Astrocyte of the hippocampus (primary cell): ENCODE measurements around the gene VPS50.
"Not testable (repeated sequence)": the region's sequence is repeated elsewhere in the genome, so short reads cannot be mapped to it uniquely, and the experiment has no call there.

Experiments used
- DNase-seq: peaks from one replicate; pipeline ENCODE4 v3.0.0; 2011; ENCODE audit warnings: low read depth, low spot score

The VPS50 gene

DNA sequence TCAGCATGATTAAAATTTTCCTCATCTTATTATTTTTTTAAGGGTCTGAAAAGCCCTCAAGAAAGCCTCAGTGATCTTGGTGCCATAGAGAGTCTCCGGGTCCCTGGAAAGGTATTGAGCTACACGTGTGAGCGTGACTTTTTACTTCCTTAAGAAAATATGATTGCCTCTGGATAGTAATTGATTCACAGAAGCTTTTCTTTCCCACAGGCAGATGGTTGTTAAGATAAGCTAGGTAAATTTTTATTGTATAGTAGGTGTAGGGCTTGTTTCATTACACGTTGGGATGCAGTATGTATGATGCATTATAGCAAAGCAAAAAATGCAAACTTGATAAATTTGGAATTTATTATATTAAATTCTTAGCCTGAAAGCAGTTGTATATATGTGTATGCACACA lies 7.7 kb downstream of the VPS50 start:
- DNase-seq: no peak

DNA sequence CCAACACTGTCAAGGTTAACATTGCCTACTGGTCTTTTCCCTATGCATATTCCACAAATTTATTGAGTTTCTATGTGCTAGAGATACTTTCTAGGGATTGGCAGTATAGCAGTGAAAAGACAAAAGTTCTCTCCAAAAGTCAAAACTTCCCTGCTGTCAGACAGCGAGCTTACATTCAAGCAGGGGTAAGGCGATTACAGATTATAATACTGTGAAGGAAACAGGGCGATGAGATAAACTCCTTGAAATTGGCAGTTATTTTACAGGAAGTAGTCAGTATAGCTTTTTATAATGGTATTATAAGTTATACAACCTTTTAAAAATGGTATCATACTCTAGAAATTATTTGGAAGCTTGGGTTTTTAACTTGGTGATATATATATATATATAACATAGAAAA lies 9.9 kb downstream of the VPS50 start:
- no peak for DNase-seq

DNA sequence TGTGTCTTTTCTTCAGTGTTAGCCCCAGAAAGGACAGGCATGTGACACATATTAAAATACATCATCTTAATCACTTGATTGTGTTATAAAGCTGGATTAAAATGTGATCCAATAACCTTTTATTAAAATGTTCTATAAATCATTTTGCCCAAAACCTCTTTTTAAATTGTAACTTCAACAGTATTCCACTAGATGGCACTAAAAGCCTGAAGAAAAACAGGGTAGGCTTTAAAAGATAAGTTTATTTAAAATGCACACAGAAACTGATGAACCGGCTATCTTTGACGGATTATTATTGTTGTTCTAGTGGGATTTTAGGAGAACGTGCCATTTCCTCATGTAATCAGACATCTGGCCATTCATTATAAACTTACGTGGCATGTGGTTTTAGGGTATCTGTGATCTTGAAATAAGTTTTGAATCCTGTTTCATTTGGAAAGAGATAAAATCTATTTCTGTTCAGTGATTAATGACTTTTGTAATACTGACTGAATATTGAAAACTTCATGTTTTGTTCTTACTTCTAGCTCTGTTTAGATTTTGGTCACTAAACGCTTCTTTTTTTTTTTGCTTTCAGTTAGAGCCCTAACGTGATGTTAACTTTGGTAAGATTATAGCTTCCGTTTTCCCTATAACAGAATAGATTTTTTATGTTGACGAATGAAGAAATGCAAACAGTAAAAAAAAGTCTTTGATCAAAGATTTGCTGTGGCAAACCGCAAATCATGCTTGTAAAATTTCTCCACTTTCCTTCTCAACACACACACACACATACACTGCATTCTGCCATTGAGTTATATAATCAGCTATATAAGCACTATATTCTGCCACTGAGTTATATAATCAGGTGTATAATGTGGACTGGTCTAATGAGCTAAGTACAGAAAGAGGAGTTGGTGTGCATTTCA lies 13.6 kb downstream of the VPS50 start:
- DNase-seq: peak; percentile 51

DNA sequence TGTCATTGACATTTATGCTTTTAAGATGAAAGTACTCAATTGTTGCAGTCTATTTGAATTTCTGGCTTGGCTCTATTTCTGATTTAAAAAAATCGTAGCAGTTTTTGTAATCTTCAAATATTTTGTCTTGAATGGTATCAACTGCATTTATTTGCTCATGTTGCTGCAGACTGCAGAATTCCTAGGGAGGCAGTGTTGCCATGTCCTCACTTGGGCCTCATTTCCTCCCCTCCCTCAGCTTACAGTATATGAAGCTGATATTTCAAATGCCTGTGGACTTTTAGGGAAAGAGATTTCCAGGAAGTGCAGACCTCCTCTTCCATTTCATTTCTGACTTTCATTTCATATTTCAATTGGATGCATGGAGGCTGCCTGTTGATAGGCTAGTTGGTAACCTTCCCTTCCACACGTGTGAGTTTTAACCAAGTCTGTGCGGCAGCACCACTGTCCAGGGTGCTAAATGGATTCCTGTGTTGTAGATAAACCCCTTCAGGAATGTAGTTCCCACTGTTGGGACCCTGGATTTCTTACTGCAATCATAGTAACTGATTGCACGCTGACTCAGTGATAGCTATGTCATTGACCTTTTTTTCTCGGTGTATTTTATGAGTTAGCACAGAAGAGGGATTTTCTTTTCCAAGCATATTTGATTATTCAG lies 17.5 kb downstream of the VPS50 start:
- DNase-seq: peak; percentile 69

DNA sequence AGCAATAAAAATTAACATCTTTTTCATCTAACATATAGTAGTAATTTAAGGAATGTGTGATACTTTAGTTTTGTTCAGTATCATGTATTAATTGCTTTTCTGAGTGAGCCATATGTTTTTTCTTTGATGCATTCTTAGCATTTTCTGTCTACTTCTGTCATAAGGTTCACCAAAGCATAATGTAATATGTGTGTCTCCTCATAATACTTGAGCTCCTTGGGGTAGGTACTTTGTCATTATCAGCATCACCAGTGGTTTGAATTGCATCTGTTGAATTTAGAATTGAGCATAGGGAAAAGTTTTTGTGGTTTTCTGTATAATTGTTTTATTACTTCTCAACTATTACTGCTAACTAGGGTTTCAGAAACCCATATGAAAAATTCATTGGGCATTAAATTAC lies 26.5 kb downstream of the VPS50 start:
- DNase-seq: peak; percentile 28

DNA sequence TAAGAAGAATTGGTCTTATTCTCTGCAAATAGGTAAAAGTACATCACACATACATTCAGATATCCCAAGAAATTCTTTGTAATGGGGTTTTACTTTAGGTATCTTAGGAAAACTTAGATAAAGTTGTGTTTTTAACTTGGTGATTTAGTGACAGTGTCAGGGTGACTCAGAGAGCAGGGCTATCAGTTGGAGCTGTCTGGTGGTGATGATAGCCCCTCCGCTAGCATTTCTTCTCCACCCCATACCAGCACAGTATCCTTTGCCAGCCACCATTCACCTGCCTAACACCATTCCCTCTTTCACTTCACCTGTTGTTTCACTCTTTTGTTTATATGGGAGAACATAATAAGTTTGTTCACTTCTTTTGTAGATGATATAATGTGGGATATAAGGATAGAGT lies 30.4 kb downstream of the VPS50 start:
- DNase-seq: no peak

DNA sequence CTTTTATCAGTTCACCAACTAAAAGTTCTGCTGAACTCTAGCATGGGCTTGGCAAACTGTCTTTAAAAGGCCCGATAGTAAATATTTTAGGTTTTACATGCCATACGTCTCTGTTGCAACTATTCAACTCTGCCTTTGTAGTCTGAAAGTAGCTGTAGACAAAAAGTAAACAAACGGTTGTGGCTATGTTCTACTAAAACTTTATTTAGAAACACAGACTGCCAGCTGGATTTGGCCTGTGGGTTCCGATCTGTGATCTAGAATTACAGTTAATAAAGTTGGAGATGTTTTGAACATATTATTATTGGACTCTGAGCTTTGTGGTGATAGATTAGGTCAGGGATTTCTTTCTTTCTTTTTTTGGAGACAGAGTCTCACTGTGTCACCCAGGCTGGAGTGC lies 33.1 kb downstream of the VPS50 start:
- no peak for DNase-seq

DNA sequence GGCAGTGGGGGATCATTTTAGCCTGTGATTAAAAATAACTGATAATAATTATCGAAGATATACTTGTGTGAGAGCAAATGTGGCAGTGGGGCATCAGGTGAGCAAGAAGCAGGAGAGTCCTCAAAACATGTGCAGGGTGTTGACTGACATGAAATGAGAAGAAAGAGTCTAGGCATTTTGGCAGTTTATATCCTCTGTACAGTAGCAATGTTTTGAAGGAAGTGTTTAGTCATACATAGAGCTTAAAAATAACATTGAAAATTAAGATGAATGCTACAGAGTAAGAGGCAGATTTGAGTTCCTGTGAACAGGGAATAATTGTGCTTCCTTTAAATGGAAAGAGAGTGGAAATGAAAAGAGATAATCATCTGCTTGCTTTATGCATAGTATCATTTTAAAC lies 47.4 kb downstream of the VPS50 start:
- no peak for DNase-seq

DNA sequence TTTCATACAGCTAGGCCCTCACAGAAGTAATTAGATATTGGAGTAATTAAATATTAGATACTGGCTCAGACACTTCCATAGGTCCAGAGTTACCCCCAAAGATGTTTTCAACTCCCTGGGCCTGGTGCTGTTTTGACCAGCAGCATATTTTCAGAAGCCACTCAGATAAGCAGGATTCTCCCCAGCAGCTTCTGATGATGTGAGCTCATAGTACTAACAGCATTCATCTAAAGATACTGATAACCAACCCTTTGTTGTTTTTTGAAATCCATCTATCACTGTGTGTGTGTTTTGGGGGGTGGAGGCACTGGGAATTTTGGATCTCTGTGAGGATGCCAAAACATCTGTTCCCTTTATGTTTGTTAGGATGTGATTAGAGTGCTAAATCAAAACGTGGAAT lies 52.7 kb downstream of the VPS50 start:
- DNase-seq: peak; percentile 7

DNA sequence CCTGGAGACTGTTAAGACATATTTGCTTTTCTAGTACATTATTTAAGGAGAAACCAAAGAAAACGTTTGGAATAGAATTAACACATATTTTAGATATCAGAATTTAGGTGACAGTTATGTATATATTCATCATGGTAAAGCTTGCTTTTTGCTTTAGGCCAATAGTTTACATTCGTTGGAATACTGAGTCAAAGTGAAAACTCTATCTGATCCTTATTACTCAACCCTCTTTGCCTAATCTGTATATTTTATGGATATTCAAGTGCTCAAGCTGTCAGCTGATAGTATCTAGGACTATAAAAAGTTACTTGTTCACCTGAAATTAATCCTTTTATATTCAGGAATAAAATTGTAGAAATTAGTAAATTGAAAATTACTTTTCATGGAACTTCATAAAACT lies 61.1 kb downstream of the VPS50 start:
- DNase-seq: no peak

DNA sequence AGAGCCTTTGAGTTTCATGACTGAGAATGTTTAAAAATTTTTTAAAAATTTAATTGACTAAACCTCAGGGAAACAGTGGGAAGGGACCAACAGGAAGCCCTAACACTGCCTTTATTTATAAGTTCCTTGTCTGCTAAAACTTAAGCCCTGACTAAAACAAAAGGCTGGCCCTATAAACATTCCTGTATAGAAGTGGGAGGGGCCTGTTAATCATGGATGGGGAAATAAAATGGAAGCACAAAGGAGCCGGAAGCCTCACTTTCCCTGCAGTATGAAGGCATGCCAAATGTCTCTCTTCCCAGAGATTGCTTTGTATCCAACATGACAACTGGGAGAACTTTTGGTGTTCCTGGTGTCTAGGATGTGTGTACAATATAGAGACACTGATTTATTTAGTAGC lies 66.0 kb downstream of the VPS50 start:
- no peak for DNase-seq

DNA sequence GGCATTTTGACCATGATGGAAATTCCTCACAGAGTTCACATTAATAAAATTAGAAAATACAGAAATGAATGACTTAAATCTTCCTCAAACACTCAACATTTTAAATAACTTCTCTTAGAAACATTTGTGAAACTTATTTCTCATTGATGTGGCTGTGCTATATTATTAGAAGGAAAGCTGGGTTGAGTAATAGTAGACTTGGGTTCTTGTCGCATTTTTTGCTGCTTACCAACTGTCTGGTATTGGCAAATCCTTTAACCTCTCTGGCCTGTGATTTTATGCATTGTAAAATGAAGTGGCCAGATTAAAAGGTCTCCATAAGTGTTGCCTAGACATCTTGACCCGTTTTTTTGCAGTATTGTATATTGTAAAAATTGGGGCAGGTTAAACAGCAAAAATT lies 66.5 kb downstream of the VPS50 start:
- peak; percentile 32 for DNase-seq

DNA sequence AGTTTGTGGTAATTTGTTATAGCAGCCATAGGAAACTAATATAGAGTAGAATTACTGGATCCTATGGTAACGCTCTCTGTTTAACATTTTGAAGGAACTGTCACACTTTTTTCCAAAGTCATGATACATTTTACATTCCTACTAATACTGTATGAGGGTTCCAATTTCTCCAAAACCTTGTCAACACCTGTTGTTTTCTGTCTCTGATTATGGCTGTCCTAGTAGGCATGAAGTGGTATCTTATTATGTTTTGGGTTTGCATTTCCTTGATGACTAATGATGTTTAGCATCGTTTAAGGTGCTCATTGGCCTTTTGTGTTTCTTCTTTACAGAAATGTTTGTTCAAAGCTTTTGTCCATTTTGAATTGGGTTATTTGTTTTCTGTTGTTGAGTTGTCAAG lies 69.6 kb downstream of the VPS50 start:
- no peak for DNase-seq

DNA sequence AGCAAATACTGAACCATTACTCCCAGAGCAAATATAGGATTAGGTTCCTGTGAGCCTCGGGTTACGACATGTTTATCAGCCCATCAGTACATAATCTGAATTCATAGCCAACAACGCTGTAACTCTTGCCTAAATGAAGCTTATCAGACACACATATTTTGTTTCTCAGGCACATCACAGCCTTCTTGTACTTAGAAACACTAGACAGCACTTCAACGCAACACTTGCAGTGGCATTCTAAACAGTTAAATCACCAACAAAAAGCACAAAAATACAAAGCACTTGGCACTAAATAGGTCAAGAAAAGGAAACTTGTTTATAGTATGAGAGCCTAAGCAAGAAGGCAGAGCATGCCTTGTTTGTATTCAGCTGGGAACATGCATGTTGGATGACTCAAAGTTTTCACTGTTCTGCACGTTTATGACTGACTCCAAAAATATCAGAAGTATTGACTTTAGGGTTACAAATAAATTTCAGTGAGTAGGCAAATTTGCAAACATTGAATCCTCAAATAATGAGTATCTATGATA lies 75.0 kb downstream of the VPS50 start:
- peak; percentile 55 for DNase-seq

DNA sequence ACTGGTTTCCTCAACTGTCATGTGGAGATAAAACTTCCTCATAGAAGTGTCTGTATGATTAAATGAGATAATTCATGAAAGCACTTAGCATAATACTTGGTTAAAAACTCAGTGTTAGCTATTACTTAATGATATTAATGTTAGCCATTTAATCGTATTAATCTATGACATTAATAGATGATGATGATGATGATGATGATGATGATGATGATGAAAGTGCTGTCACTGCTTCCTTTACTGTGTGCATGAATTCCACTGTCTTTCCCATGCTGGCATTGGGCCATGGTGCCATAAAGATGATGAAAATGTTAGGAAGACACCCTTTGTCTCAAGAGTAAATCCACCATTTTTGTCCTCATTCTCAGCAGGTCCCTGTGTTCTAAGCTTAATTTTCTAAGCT lies 75.8 kb downstream of the VPS50 start:
- no peak for DNase-seq

DNA sequence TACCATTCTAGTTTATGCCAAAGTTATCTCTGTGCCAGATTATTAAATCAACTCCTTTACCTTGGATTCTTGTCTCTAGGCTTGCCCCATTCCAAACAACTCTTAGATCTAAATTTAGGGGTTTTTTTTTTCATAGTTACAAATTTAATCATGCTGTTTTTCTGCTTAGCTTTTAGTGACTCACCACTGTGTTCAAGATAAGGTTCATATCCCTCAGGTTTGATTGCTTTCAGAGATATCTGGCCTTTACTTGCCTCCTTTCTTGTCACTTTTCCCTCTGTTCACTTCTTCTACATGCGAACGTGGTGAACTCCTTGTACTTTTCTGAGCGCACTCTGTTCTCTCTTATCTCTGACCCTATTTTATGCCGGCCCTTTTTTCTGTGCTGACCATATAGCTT lies 78.2 kb downstream of the VPS50 start:
- DNase-seq: peak; percentile 24

DNA sequence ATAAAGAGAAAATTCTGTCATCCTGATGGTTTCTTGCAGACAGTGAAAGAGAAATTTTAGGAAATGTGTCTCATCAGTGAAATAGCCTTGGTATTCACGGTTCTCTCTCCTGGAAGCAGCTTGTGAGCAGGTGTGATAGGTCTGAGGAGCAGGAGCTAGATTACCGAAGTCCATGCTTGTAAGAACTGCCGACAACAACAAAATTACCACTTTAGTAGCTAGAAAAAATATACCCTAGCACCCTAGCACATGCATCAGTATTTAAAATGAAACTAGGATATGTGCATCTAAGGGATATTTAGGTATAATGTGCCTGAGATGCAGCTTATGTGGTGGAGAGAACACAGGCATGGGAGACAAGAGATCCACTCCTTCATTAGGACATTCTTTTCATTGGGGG lies 82.3 kb downstream of the VPS50 start:
- no peak for DNase-seq

DNA sequence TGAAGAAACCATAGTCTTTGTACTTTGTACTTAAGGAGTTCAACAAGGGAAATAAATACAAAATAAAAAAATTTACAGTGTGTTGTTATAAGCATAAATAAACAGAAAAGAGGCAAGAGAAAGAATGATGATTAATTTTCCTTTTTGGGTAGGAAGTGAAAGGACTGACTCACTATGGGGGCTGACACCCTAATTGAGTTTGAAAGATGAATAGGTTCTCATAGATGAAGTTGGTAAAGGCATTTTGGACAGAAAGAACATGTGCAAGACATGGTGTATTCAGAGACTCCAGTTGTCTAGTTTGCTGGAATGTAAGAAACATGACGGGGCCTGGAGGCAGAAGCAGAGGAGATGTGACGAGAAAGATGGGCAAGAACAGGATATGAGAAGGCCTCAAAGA lies 83.7 kb downstream of the VPS50 start:
- no peak for DNase-seq

DNA sequence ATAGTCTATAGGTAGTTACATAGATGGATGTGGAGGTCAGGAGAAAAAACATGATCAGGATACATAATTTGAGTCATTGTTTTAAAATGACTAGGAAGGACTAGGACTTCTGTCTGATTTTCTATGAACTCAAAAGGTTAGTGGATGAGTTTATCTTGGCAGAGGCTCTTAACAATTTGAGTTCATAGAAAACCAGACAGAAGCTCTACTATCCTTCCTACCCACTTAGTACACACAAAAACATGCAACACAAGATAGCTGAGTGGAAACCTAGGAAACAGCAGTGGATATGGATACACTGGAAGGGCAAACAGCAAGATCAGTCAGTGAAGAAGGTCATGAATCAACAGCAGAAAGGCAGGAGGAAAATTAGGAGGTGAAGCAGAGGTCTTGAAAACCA lies 84.6 kb downstream of the VPS50 start:
- DNase-seq: no peak

DNA sequence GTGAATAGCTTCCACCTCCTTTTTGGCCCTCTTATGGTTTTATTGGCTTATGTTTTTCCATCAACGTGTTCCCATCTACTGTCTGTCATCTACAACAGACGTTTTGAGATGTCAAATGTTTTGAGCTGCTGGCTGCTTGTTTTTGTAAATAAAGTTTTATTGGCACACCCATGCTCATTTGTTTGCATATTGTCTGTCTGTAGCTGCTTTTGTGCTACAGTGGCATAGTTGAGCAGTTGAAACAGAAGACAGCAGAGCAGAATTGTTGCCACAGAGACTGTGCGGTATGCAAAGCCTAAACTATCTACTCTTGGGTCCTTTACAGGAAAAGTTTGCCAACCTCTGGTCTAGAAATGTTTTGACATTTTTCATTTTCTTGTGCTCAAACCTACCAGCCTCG lies 88.7 kb downstream of the VPS50 start:
- DNase-seq: no peak

DNA sequence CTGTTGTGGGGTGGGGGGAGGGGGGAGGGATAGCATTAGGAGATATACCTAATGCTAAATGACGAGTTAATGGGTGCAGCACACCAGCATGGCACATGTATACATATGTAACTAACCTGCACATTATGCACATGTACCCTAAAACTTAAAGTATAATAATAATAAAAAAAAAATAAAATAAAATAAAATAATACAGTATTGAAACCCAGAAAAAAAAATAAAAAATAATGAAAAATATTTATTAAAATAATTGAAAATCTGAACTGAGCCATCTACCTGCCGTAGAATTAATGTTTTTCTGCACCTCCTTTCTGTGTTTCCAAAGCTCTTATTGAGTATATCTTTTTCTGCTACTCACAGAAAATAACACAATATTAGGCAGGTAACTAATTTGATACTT lies 94.1 kb downstream of the VPS50 start:
- not testable (repeated sequence) for DNase-seq

DNA sequence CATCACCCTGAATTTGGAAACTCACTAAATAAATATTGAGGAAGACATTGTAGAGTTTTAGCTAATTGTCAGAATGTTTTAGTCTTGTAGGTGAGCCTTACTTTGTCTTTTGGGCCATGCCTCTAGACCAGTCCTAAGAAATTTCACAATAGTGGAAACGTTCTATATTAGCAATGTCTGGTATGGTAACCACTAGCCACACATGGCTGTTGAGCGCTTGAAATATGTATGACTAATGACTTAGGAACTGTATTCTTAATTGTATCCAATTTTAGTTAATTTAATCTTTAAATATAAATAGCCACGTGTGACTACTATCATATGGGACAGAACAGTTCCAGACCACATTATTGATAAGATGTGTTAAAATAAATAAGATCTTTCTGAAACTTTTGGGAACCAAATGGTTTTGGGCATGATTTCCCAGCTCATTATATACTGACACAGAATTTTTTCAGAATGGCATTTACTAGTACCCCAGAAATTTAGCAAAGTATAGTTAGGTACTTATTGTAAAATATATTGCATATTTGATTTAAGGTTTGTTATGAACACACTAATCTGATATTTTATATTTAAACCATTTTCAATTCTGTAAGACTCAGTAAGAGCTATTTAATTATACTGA lies 95.0 kb downstream of the VPS50 start:
- peak; percentile 90 for DNase-seq

DNA sequence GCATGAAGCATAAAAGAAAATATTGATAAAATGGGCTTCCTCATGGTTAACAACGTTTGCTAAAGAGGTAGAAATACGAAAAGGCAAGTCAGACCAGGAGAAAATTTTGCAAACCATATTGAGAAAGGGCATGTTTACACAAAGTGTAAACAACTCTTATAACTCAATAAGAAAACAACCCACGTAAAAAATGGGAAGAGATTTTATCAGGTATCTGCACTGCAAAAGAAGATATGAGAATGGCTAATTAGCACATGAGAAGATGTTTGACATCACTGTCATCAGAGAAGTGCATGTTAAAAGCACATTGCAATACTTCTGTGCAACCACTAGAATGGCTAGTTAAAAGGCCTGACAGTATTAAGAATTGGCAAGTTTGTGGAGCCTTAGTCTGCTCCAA lies 99.5 kb downstream of the VPS50 start:
- no peak for DNase-seq
